ENCODE results near the gene KLHDC1.
"Not testable (repeated sequence)": the region's sequence is repeated elsewhere in the genome, so short reads cannot be mapped to it uniquely, and the experiment has no call there.

The KLHDC1 gene

GRCh38 chr14:49692811-49693734 lies at the start of gene KLHDC1:
KLHDC1 (plus strand) TSS chr14:49693120; CDS start chr14:49693195, 75 bp downstream.
- peak; percentile 75 for DNase-seq (ENCODE audit: low spot score)

GRCh38 chr14:49653508-49653907 lies 39.4 kb upstream of the KLHDC1 start:
- DNase-seq (ENCODE audit: low spot score) = no peak

- DNase-seq (ENCODE audit: low spot score) = no peak
Observed at GRCh38 chr14:49654511-49654910, 38.4 kb upstream of the KLHDC1 start.

GRCh38 chr14:49657500-49657899 lies 35.4 kb upstream of the KLHDC1 start:
- DNase-seq (ENCODE audit: low spot score) = not testable (repeated sequence)

GRCh38 chr14:49659526-49660455 lies 33.1 kb upstream of the KLHDC1 start:
- no peak for DNase-seq (ENCODE audit: low spot score)

GRCh38 chr14:49670475-49670874 lies 22.4 kb upstream of the KLHDC1 start:
- no peak for DNase-seq (ENCODE audit: low spot score)

- no peak for DNase-seq (ENCODE audit: low spot score)
Observed at GRCh38 chr14:49673586-49673985, 19.3 kb upstream of the KLHDC1 start.

- no peak for DNase-seq (ENCODE audit: low spot score)
Observed at GRCh38 chr14:49677643-49678042, 15.3 kb upstream of the KLHDC1 start.

- no peak for DNase-seq (ENCODE audit: low spot score)
Observed at GRCh38 chr14:49679271-49679670, 13.6 kb upstream of the KLHDC1 start.

- DNase-seq (ENCODE audit: low spot score) = no peak
Observed at GRCh38 chr14:49686425-49686824, 6.5 kb upstream of the KLHDC1 start.

- DNase-seq (ENCODE audit: low spot score) = peak; percentile 78
Observed at GRCh38 chr14:49687942-49688700, 4.8 kb upstream of the KLHDC1 start, which contains the start of gene POLE2. POLE2 (minus strand) TSS chr14:49688214; CDS start chr14:49688203, 11 bp downstream.

GRCh38 chr14:49688701-49689030 lies 4.3 kb upstream of the KLHDC1 start:
- no peak for DNase-seq (ENCODE audit: low spot score)

- peak; percentile 25 for DNase-seq (ENCODE audit: low spot score)
Observed at GRCh38 chr14:49691031-49691430, 1.9 kb upstream of the KLHDC1 start.

- no peak for DNase-seq (ENCODE audit: low spot score)
Observed at GRCh38 chr14:49692193-49692757, 645 bp upstream of the KLHDC1 start.

- not testable (repeated sequence) for DNase-seq (ENCODE audit: low spot score)
Observed at GRCh38 chr14:49693735-49694124, 810 bp downstream of the KLHDC1 start.

- no peak for DNase-seq (ENCODE audit: low spot score)
Observed at GRCh38 chr14:49702725-49703124, 9.8 kb downstream of the KLHDC1 start.

- no peak for DNase-seq (ENCODE audit: low spot score)
Observed at GRCh38 chr14:49703965-49704364, 11.0 kb downstream of the KLHDC1 start.

GRCh38 chr14:49704471-49704870 lies 11.6 kb downstream of the KLHDC1 start:
- DNase-seq (ENCODE audit: low spot score) = not testable (repeated sequence)

- not testable (repeated sequence) for DNase-seq (ENCODE audit: low spot score)
Observed at GRCh38 chr14:49710993-49711392, 18.1 kb downstream of the KLHDC1 start.

- no peak for DNase-seq (ENCODE audit: low spot score)
Observed at GRCh38 chr14:49720744-49721143, 27.8 kb downstream of the KLHDC1 start.

- DNase-seq (ENCODE audit: low spot score) = not testable (repeated sequence)
Observed at GRCh38 chr14:49721733-49722435, 29.0 kb downstream of the KLHDC1 start.

All from cerebellar cortex (tissue), 1 donor.